GM13977 (cell line): ENCODE results near the gene SYT1.

Source experiments
- DNase-seq: peaks from one replicate; pipeline ENCODE4 v3.0.0; 2012; ENCODE audit warnings: low spot score
- in situ Hi-C: fragments of 300-500 bp; cut with MboI; formaldehyde crosslinking; loops from one replicate; pipeline ENCODE4 v1.12.0; 2022; ENCODE audit warnings: low sequenced_read_pairs, low pct_unique_long_range_greater_than_20kb, mixed read lengths, inconsistent platforms; ENCODE audit not compliant: unreplicated experiment
- TF ChIP-seq, protein P1 (sequence below): IDR thresholded peaks from 2 replicates; pipeline ENCODE4 v1.5.1; 2012; ENCODE audit warnings: mild to moderate bottlenecking, control low read depth; ENCODE audit not compliant: insufficient read depth; ENCODE audit errors: extremely low read depth, missing control alignments

Gene SYT1

DNA sequence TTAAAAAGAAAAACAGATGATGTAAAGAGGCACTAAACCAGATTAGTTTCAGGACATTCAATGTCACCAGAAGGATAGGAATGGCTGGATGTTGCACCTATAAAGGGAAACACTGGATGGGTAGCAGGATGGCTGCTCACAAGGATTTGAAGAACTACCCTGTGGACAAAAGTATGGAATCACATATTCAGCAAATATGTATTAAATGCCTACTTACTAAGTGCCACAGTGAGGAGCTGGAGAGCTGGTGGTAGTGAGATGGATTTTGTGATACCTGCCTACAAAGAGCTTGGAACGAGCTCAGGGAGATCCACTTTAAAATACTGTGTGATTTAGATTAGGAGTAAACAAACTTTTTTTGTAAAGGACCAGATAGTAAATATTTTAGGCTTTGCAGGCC lies 510.0 kb downstream of the SYT1 start:
- DNase-seq: no peak
- in situ Hi-C loops: no loop called here
- TF ChIP-seq, protein P1, sequence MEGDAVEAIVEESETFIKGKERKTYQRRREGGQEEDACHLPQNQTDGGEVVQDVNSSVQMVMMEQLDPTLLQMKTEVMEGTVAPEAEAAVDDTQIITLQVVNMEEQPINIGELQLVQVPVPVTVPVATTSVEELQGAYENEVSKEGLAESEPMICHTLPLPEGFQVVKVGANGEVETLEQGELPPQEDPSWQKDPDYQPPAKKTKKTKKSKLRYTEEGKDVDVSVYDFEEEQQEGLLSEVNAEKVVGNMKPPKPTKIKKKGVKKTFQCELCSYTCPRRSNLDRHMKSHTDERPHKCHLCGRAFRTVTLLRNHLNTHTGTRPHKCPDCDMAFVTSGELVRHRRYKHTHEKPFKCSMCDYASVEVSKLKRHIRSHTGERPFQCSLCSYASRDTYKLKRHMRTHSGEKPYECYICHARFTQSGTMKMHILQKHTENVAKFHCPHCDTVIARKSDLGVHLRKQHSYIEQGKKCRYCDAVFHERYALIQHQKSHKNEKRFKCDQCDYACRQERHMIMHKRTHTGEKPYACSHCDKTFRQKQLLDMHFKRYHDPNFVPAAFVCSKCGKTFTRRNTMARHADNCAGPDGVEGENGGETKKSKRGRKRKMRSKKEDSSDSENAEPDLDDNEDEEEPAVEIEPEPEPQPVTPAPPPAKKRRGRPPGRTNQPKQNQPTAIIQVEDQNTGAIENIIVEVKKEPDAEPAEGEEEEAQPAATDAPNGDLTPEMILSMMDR: no peak

DNA sequence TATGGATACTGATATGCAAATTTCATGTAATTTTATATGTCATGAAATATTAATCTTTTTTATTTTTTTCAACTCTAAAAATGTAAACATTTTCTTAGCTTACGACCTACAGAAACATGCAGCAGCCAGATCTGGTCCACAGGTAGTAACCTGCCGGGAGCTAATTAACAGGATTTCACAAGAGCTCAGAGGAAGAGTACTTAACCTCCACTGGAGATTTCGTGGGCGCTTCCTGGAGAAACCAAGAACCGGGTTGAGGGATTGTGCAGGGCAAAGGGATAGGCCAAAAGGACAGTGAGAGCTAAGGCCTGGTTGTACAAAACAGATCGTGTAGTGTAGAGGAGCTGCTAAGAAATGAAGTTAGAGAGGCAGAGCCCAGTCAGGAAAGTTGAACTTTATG lies 510.5 kb downstream of the SYT1 start:
- in situ Hi-C loops: no loop called here
- TF ChIP-seq, protein P1: no peak
- no peak for DNase-seq

DNA sequence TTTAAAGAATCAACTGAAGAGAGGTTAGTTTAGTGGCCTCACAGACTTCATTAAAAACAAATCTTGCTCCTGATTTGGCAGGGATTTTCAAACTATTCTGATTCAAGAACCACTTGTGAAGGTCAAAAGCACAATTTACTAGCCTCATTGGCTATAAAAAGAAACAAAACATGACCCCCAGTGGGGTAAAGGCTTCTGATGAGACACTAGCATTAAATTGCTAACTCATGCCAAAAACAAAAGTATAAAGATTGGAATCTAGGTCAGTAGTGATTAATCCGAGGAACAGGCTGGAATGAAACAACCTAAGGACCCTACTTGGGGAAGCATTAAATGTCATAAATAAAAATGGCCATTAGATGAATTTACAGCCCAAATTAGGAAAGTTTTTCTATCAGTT lies 513.9 kb downstream of the SYT1 start:
- TF ChIP-seq, protein P1: no peak
- in situ Hi-C loops: no loop called here
- no peak for DNase-seq

DNA sequence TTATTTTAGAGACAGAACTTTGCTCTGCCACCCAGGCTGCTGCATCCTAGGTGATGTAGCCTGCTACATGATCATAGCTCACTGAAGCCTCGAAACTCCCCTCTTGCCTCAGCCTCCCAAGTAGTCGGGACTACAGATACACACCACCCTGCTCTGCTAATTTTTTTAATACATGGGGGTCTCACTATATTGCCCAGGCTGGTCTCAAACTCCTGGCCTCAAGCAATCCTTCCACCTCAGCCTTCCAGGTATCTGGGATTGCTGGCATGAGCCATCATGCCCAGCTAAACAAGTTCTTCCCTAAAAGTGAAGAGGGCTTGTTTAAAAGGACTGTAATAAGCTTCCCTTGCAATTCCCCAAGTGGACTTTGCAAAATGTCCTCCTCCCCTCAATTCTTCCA lies 515.8 kb downstream of the SYT1 start:
- TF ChIP-seq, protein P1: no peak
- in situ Hi-C loops: no loop called here
- DNase-seq: no peak

DNA sequence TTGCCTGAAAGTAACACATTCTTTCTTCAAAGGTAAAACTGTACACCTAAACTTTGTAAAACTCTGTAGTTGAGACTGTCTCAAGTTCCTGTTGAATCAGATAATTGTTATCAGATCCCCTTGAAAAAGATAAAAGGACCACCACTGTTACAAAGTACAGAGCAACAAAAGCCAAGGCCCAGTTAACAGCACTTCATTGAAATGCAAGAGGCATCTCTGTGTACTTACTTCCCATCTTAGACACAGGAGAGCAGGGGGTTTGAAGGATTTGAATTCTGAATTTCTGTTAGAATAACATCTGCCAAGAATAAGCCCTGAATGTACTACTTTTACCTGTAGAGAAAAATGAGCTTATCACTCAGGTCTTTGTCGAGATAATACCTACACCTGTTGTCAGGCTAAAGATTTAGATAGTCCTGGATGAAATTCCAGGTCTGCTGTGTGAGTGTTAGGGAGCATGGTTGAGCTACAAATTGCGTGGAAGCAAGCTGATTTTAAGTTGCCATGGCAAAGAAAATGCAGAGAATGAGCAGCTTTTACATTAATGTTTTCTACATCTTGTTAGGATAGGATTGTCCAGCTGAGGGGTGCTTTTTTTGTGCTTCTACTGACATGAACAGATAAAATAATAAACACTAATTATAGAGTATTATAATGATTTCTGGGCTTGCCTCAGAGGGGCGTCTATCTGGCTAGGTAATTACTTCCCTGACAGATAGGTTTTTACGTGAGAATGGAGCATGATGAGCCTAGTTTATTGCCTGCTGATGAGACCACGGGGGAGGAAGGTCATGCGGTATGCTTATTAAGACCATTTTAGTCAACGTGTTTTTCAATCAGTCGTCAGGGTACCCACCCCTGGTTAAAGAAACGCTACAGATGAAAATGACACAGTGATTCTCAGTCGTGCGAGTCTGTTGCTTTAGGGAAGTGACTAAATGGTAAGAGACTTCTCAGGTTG lies 517.0 kb downstream of the SYT1 start:
- TF ChIP-seq, protein P1: no peak
- in situ Hi-C loops: no loop called here
- DNase-seq: no peak

DNA sequence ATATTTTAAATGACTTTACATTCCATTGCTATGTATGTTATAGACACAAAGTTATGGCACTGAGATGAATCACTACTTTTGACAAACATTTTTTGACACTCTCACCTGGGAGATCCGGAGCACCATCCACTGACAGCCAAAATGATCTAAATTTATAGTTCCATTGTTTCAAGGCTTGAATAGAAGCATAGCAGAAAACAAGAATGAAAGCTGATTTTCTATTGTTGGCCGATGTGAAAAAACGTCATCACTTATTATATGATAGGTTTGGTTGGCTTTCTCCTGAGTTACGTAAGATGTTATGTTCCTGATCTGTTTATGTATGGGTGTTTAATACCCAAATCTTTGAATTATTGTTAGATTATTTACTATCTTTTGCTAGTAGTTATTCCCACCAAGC lies 520.0 kb downstream of the SYT1 start:
- in situ Hi-C loops: no loop called here
- TF ChIP-seq, protein P1: no peak
- no peak for DNase-seq
